Kidney (tissue), 14 donors: Measurements from ENCODE around the gene FSTL5. TPM values are rescaled to one million over a fixed set of nuclear protein-coding genes. Genes with fewer than 3 reads are reported as not detected.

Experiments used
- DNase-seq, 5 donors: peaks; one replicate each; pipeline ENCODE4 v3.0.0-alpha.2; 2013 to 2020
- FAIRE-seq: peaks from 2 replicates; lab custom pipeline; 2012; peaks lifted over from hg19 to GRCh38; lab: Jason Lieb, UNC
- H3K27ac ChIP-seq, 2 donors: one replicate each; pipeline ENCODE4 v1.7.0; 2013; ENCODE audit warnings: low read depth in 2 of 2, low read length in 2 of 2, inconsistent platforms in 1 of 2
- H3K27me3 ChIP-seq: one replicate; pipeline ENCODE4 v1.7.1; 2013; ENCODE audit warnings: low read length, inconsistent platforms; ENCODE audit not compliant: control insufficient read depth, insufficient read depth
- H3K36me3 ChIP-seq, 3 donors: one replicate each; pipeline versions ENCODE4 v1.7.0 to v1.7.1; 2013; ENCODE audit warnings: low read length in 3 of 3, control low read depth in 1 of 3, inconsistent platforms in 1 of 3; ENCODE audit not compliant: insufficient read depth in 3 of 3, control insufficient read depth in 2 of 3
- H3K4me1 ChIP-seq, 3 donors: one replicate each; pipeline versions ENCODE4 v1.7.0 to v1.7.1; 2013; ENCODE audit warnings: low read length in 3 of 3, inconsistent platforms in 1 of 3, low read depth in 1 of 3; ENCODE audit not compliant: control insufficient read depth in 2 of 3, insufficient read depth in 2 of 3
- H3K4me3 ChIP-seq, 3 donors: one replicate each; pipeline versions ENCODE4 v1.7.0 to v1.8.1; 2013; ENCODE audit warnings: low read length in 3 of 3, control low read depth in 1 of 3, inconsistent platforms in 1 of 3
- H3K9ac ChIP-seq, 3 donors: one replicate each; pipeline versions ENCODE4 v1.7.0 to v1.7.1; 2013; ENCODE audit warnings: low read length in 3 of 3, control low read depth in 1 of 3, inconsistent platforms in 1 of 3
- H3K9me3 ChIP-seq, 3 donors: one replicate each; pipeline versions ENCODE4 v1.7.0 to v1.7.1; 2013; ENCODE audit warnings: low read length in 3 of 3, control low read depth in 1 of 3, inconsistent platforms in 1 of 3; ENCODE audit not compliant: control insufficient read depth in 2 of 3, insufficient read depth in 1 of 3
- CTCF ChIP-seq: IDR thresholded peaks from 3 replicates; pipeline ENCODE4 v1.5.1; 2012; ENCODE audit warnings: mild to moderate bottlenecking, moderate library complexity, borderline replicate concordance; ENCODE audit not compliant: insufficient read depth; ENCODE audit errors: extremely low read depth
- intact Hi-C: fragments of 100-400 bp; cut with DNase I; formaldehyde crosslinking; loops from one replicate; pipeline ENCODE4 v1.11.1; 2022
- polyA plus RNA-seq: library from polyadenylated mRNA; stranded (reverse); fragments of 350-450 nt; fragmentation: Illumina TruSeq; extraction: RNeasy Lipid Tissue Mini Kit (QIAGEN cat#74804); gene quantifications from one replicate; pipeline ENCODE4 v1.2.3, GENCODE V29; 2014; ENCODE audit warnings: low read depth, low replicate concordance; ENCODE audit not compliant: insufficient read depth
- total RNA-seq: library from RNA; stranded (reverse); fragmentation: NEBNext Ultra II Directional; extraction: Animal tissue kit (Norgen Biotek cat#: 25700); gene quantifications from one replicate; pipeline ENCODE4 v1.2.1, GENCODE V29; 2021
- donor health status: control.
- donor health status: control.
- donor health status: control.
- donor health status: control.
- donor health status: control.
- donor health status: DM: yes; HTN: yes; CAD: no.
- donor health status: Normal renal cell carcinoma (clear cell type).

FSTL5 gene
- total and polyA plus RNA-seq, 2 donors from 2014 or later, result 0.09 TPM; not detected in 1

- no peak overlapping the region for H3K27ac ChIP-seq
- no peak overlapping the region for H3K9ac ChIP-seq
- no peak overlapping the region for H3K4me3 ChIP-seq
- DNase-seq (no peak), FAIRE-seq (no peak)
- H3K4me1 ChIP-seq, result no peaks in the 10 kb centered on the region
- H3K27me3 ChIP-seq, result no peaks in the 10 kb centered on the region
- no peak for TF ChIP-seq CTCF
- intact Hi-C loops, result no loop called here
- no peaks in the 10 kb centered on the region for H3K9me3 ChIP-seq
- no peaks in the 10 kb centered on the region for H3K36me3 ChIP-seq
Measured at GRCh38 chr4:162056990-162057389, 106.8 kb downstream of the FSTL5 start.

GRCh38 chr4:162046135-162046534 is 117.7 kb downstream of the FSTL5 start:
- no peak overlapping the region for H3K9ac ChIP-seq
- FAIRE-seq (no peak), DNase-seq (peak in 1 of 5 donors; percentile 1)
- no peaks in the 10 kb centered on the region for H3K27me3 ChIP-seq
- intact Hi-C loops, result no loop called here
- no peaks in the 10 kb centered on the region for H3K36me3 ChIP-seq
- H3K27ac ChIP-seq, result no peak overlapping the region
- no peaks in the 10 kb centered on the region for H3K4me1 ChIP-seq
- H3K4me3 ChIP-seq, result no peak overlapping the region
- no peaks in the 10 kb centered on the region for H3K9me3 ChIP-seq
- no peak for TF ChIP-seq CTCF

GRCh38 chr4:162038112-162038511 is 125.7 kb downstream of the FSTL5 start:
- no peak overlapping the region for H3K4me3 ChIP-seq
- H3K27ac ChIP-seq, result no peak overlapping the region
- H3K9me3 ChIP-seq, result no peaks in the 10 kb centered on the region
- intact Hi-C loops, result no loop called here
- no peak for TF ChIP-seq CTCF
- DNase-seq (no peak), FAIRE-seq (no peak)
- H3K4me1 ChIP-seq, result no peaks in the 10 kb centered on the region
- H3K9ac ChIP-seq, result no peak overlapping the region
- H3K36me3 ChIP-seq, result no peaks in the 10 kb centered on the region
- H3K27me3 ChIP-seq, result no peaks in the 10 kb centered on the region

- no peak for TF ChIP-seq CTCF
- intact Hi-C loops, result no loop called here
- no peak for FAIRE-seq
Measured at GRCh38 chr4:162017863-162018262, 145.9 kb downstream of the FSTL5 start.

More at GRCh38 chr4:162017863-162018262, 145.9 kb downstream of the FSTL5 start:
- H3K9ac ChIP-seq, result no peak overlapping the region
- H3K4me1 ChIP-seq, result no peaks in the 10 kb centered on the region
- H3K27ac ChIP-seq, result no peak overlapping the region
- no peak overlapping the region for H3K4me3 ChIP-seq
- no peaks in the 10 kb centered on the region for H3K36me3 ChIP-seq
- H3K9me3 ChIP-seq, result no peaks in the 10 kb centered on the region
- no peaks in the 10 kb centered on the region for H3K27me3 ChIP-seq
- DNase-seq, result no peak
